WTC11 (cell line): Measurements from ENCODE around the gene RPL35. TPM values are rescaled to one million over a fixed set of nuclear protein-coding genes. Genes with fewer than 3 reads are reported as not detected.

Source experiments
- ATAC-seq: fragments of 200-7000 bp; cut with Tn5 transposase; 2 replicates; pipeline ENCODE4 v1.10.0; 2021; ENCODE audit warnings: mild to moderate bottlenecking, moderate library complexity
- CTCF ChIA-PET: fragments of 300-600 bp; sonication (Branson Sonifier 250); formaldehyde crosslinking; loops from one replicate; lab custom pipeline; 2021; ENCODE audit warnings: antibody characterized with exemption; lab: Charles Lee
- POLR2A ChIA-PET: fragments of 350-600 bp; sonication (Branson Sonifier 250); formaldehyde crosslinking; loops from one replicate; lab custom pipeline; 2021; ENCODE audit warnings: antibody characterized with exemption; lab: Charles Lee
- DNase-seq: peaks from one replicate; pipeline ENCODE4 v3.0.0; 2021; ENCODE audit warnings: low spot score
- H3K27ac Mint-ChIP-seq: 2 replicates; pipeline ENCODE4 v1.8.0; 2021; ENCODE audit warnings: mixed read lengths
- H3K27me3 Mint-ChIP-seq: 2 replicates; pipeline ENCODE4 v1.8.0; 2021; ENCODE audit warnings: low read depth, mild to moderate bottlenecking, moderate library complexity, mixed read lengths
- H3K36me3 Mint-ChIP-seq: 2 replicates; pipeline ENCODE4 v1.8.0; 2021; ENCODE audit warnings: mixed read lengths
- H3K4me1 Mint-ChIP-seq: 2 replicates; pipeline ENCODE4 v1.8.0; 2022; ENCODE audit warnings: mixed read lengths
- H3K4me3 Mint-ChIP-seq: 2 replicates; pipeline ENCODE4 v1.8.0; 2021; ENCODE audit warnings: mild to moderate bottlenecking, moderate library complexity, mixed read lengths
- H3K9me3 Mint-ChIP-seq: 2 replicates; pipeline ENCODE4 v1.8.0; 2021; ENCODE audit warnings: mixed read lengths
- AR ChIP-seq: fragments of 250-450 bp; sonication (Bioruptor Pico); IDR thresholded peaks from 2 replicates; pipeline ENCODE4 v1.9.0; 2021; ENCODE audit warnings: mild to moderate bottlenecking
- CDX4 ChIP-seq: fragments of 250-450 bp; sonication (Bioruptor Pico); IDR thresholded peaks from 2 replicates; pipeline ENCODE4 v1.9.0; 2021; ENCODE audit warnings: moderate library complexity, mild to moderate bottlenecking, inconsistent platforms, borderline replicate concordance
- CREB1 ChIP-seq: sonication (generic); formaldehyde crosslinking; IDR thresholded peaks from 2 replicates; pipeline ENCODE4 v1.8.0; 2023; ENCODE audit warnings: mild to moderate bottlenecking, missing genetic modification reagents
- ESRRA ChIP-seq: sonication (generic); formaldehyde crosslinking; IDR thresholded peaks from 2 replicates; pipeline ENCODE4 v1.8.1; 2022; ENCODE audit warnings: mild to moderate bottlenecking, missing genetic modification reagents, borderline replicate concordance
- PREB ChIP-seq: sonication (generic); formaldehyde crosslinking; IDR thresholded peaks from 2 replicates; pipeline ENCODE4 v1.8.1; 2022; ENCODE audit warnings: mild to moderate bottlenecking, missing genetic modification reagents, moderate library complexity, borderline replicate concordance
- RELA ChIP-seq: sonication (generic); formaldehyde crosslinking; IDR thresholded peaks from 2 replicates; pipeline ENCODE4 v1.8.1; 2022; ENCODE audit warnings: missing genetic modification reagents, mild to moderate bottlenecking, borderline replicate concordance
- TCF7 ChIP-seq: sonication (generic); formaldehyde crosslinking; IDR thresholded peaks from 2 replicates; pipeline ENCODE4 v1.8.0; 2022; ENCODE audit warnings: mild to moderate bottlenecking, low read depth, missing genetic modification reagents, moderate library complexity
- ZNF232 ChIP-seq: sonication (generic); formaldehyde crosslinking; IDR thresholded peaks from 2 replicates; pipeline ENCODE4 v1.8.0; 2022; ENCODE audit warnings: mild to moderate bottlenecking, missing genetic modification reagents
- ZNF281 ChIP-seq: sonication (generic); formaldehyde crosslinking; IDR thresholded peaks from 2 replicates; pipeline ENCODE4 v1.8.0; 2023; ENCODE audit warnings: mild to moderate bottlenecking, missing genetic modification reagents
- ZNF317 ChIP-seq: sonication (generic); formaldehyde crosslinking; IDR thresholded peaks from 2 replicates; pipeline ENCODE4 v1.8.1; 2023; ENCODE audit warnings: low read depth, mild to moderate bottlenecking, moderate library complexity, missing genetic modification reagents, borderline replicate concordance
- ZNF532 ChIP-seq: fragments of 250-450 bp; sonication (Bioruptor Pico); IDR thresholded peaks from 2 replicates; pipeline ENCODE4 v1.9.0; 2021; ENCODE audit warnings: mild to moderate bottlenecking, borderline replicate concordance
- total RNA-seq: library from RNA; stranded (reverse); gene quantifications from 3 replicates; pipeline ENCODE4 v1.2.3, GENCODE V29; 2021

Gene RPL35
- total RNA-seq, 1 experiment from 2014 or later: 1,710 TPM

GRCh38 chr9:124879226-124879625, 17.5 kb upstream of the RPL35 start:
- POLR2A ChIA-PET: interaction anchor here (2.7 kb wide), 1 partner anchor 22 kb away, joined by 7 read pairs; no protein-coding TSS in a partner anchor
- CTCF ChIA-PET: interaction anchor here (2.0 to 6.3 kb wide), 2 partner anchors 23 to 26 kb away, joined by 9 to 40 read pairs; partner anchors contain the start of gene WDR38
- H3K4me3 Mint-ChIP-seq: no peak overlapping the region
- H3K9me3 Mint-ChIP-seq: no peaks in the 10 kb centered on the region
- peaks cover 42% of the 10 kb centered on the region for H3K4me1 Mint-ChIP-seq
- no peak for ATAC-seq
- no peaks in the 10 kb centered on the region for H3K27me3 Mint-ChIP-seq
- 0 out of 2 replicates have a peak overlapping the region, but pooled peaks have one; percentile 58 for H3K27ac Mint-ChIP-seq
- TF ChIP-seq ZNF317 (CRISPR knock-in tag) (no peak), TCF7 (CRISPR knock-in tag) (no peak), ZNF232 (CRISPR knock-in tag) (no peak), ESRRA (CRISPR knock-in tag) (no peak), CREB1 (CRISPR knock-in tag) (no peak)
- TF ChIP-seq, all 79 proteins: peak for 0
- peaks cover 29% of the 10 kb centered on the region for H3K36me3 Mint-ChIP-seq
- DNase-seq: no peak

- TF ChIP-seq TCF7 (CRISPR knock-in tag) (no peak), AR (CRISPR knock-in tag) (no peak), PREB (CRISPR knock-in tag) (no peak), CDX4 (no peak), RELA (CRISPR knock-in tag) (no peak), ZNF281 (CRISPR knock-in tag) (no peak), ZNF532 (CRISPR knock-in tag) (no peak)
- Mint-ChIP-seq H3K36me3 (peaks cover 30% of the 10 kb centered on the region), H3K4me3 (no peak overlapping the region), H3K27ac (peak overlapping the region; percentile 84), H3K4me1 (peaks cover 41% of the 10 kb centered on the region), H3K27me3 (no peaks in the 10 kb centered on the region), H3K9me3 (no peaks in the 10 kb centered on the region)
- POLR2A ChIA-PET: interaction anchor here (2.7 kb wide), 1 partner anchor 22 kb away, joined by 7 read pairs; no protein-coding TSS in a partner anchor
- ATAC-seq: no peak
- CTCF ChIA-PET: interaction anchor here (0.5 to 6.3 kb wide), 3 partner anchors 23 to 436 kb away, joined by 3 to 40 read pairs (median 9); partner anchors contain the start of gene WDR38
- DNase-seq: no peak
These were observed 16.8 kb upstream of the RPL35 start for GRCh38 chr9:124878518-124878917.
